ENCODE data around the gene RIMBP2. TPM values are rescaled to one million over a fixed set of nuclear protein-coding genes. Genes with fewer than 3 reads are reported as not detected.

Gene RIMBP2
- polyA plus RNA-seq, 1 donor: 46.5 TPM

- DNase-seq: no peak
Measured at GRCh38 chr12:130460611-130461446, 255.3 kb downstream of the RIMBP2 start.

- DNase-seq: no peak
Measured at GRCh38 chr12:130459916-130460315, 256.2 kb downstream of the RIMBP2 start.

- no peak for DNase-seq
Measured at GRCh38 chr12:130458341-130458740, 257.8 kb downstream of the RIMBP2 start.

- no peak for DNase-seq
Measured at GRCh38 chr12:130457215-130457614, 258.9 kb downstream of the RIMBP2 start.

GRCh38 chr12:130456375-130457199 lies 259.5 kb downstream of the RIMBP2 start:
- no peak for DNase-seq

GRCh38 chr12:130455161-130455560 lies 260.9 kb downstream of the RIMBP2 start:
- no peak for DNase-seq

- DNase-seq: no peak
Measured at GRCh38 chr12:130454296-130454695, 261.8 kb downstream of the RIMBP2 start.

GRCh38 chr12:130452546-130452945 lies 263.6 kb downstream of the RIMBP2 start:
- no peak for DNase-seq

GRCh38 chr12:130451001-130451930 lies 264.8 kb downstream of the RIMBP2 start:
- DNase-seq: no peak

GRCh38 chr12:130449291-130449690 lies 266.8 kb downstream of the RIMBP2 start:
- no peak for DNase-seq

- DNase-seq: no peak
Measured at GRCh38 chr12:130448044-130448821, 267.9 kb downstream of the RIMBP2 start.

GRCh38 chr12:130447655-130447965 lies 268.5 kb downstream of the RIMBP2 start:
- DNase-seq: no peak

- no peak for DNase-seq
Measured at GRCh38 chr12:130446846-130447654, 269.0 kb downstream of the RIMBP2 start.

- no peak for DNase-seq
Measured at GRCh38 chr12:130444986-130445385, 271.1 kb downstream of the RIMBP2 start.

- DNase-seq: no peak
Measured at GRCh38 chr12:130444061-130444460, 272.0 kb downstream of the RIMBP2 start.

- no peak for DNase-seq
Measured at GRCh38 chr12:130441771-130442760, 274.0 kb downstream of the RIMBP2 start.

- no peak for DNase-seq
Measured at GRCh38 chr12:130440411-130441080, 275.6 kb downstream of the RIMBP2 start.

- no peak for DNase-seq
Measured at GRCh38 chr12:130439250-130439649, 276.8 kb downstream of the RIMBP2 start.

GRCh38 chr12:130438711-130439110 lies 277.4 kb downstream of the RIMBP2 start:
- no peak for DNase-seq
